Liver (tissue), 3 donors: ENCODE data around the gene HGFAC.

Source experiments
- CTCF ChIP-seq: fragments of 150-350 bp; IDR thresholded peaks from 2 replicates; pipeline ENCODE4 v1.5.1; 2017; ENCODE audit warnings: improper control_type of control experiment, low read depth, low read length; ENCODE audit not compliant: missing input control
- FOXA1 ChIP-seq: IDR thresholded peaks from 2 replicates; pipeline ENCODE4 v1.6.1; 2016; ENCODE audit warnings: antibody characterized with exemption
- MAX ChIP-seq: IDR thresholded peaks from 2 replicates; pipeline ENCODE4 v1.6.1; 2016; ENCODE audit warnings: antibody characterized with exemption
- RAD21 ChIP-seq, 2 donors: IDR thresholded peaks; 2 replicates each; pipeline ENCODE4 v1.6.1; 2016; ENCODE audit warnings: antibody characterized with exemption in 2 of 2, mild to moderate bottlenecking in 2 of 2
- REST ChIP-seq: IDR thresholded peaks from 2 replicates; pipeline ENCODE4 v1.6.1; 2016; ENCODE audit warnings: antibody characterized with exemption, mild to moderate bottlenecking
- SP1 ChIP-seq: IDR thresholded peaks from 2 replicates; pipeline ENCODE4 v1.6.1; 2018; ENCODE audit warnings: antibody characterized with exemption, mild to moderate bottlenecking
- TAF1 ChIP-seq: conservative IDR thresholded peaks from 2 replicates; pipeline ENCODE4 v1.6.1; 2016; ENCODE audit warnings: antibody characterized with exemption, mild to moderate bottlenecking
- donor health status: healthy.
- donor health status: healthy.

- TF ChIP-seq FOXA1 (no peak), CTCF (no peak), REST (no peak), MAX (no peak), RAD21 (IDR thresholded peaks at IDR 0.05) (no peak), SP1 (no peak), TAF1 (no peak)
Observed at GRCh38 chr4:3485011-3485791, 43.4 kb downstream of the HGFAC start.
